Neural cell (in vitro differentiated cells): ENCODE results near the gene SLC13A3. TPM values are rescaled to one million over a fixed set of nuclear protein-coding genes. Genes with fewer than 3 reads are reported as not detected.

Source experiments
- H2AFZ ChIP-seq: fragments of 200-600, 300-800 bp; sonication (generic), shearing (Covaris generic); 2 replicates; pipeline ENCODE4 v1.6.0; 2014; ENCODE audit warnings: low read depth, mild to moderate bottlenecking, antibody characterized with exemption, low read length, moderate library complexity
- H3F3A ChIP-seq: fragments of 200-600 bp; shearing (Covaris generic); 2 replicates; pipeline ENCODE4 v1.6.1; 2016; ENCODE audit warnings: mild to moderate bottlenecking, moderate library complexity, mixed read lengths, antibody characterized with exemption, low read length; ENCODE audit not compliant: insufficient read depth, poor library complexity, severe bottlenecking
- H3K27ac ChIP-seq: fragments of 200-600, 300-800 bp; sonication (generic), shearing (Covaris generic); 2 replicates; pipeline ENCODE4 v1.5.1; 2014; ENCODE audit warnings: mild to moderate bottlenecking, low read length, moderate library complexity
- H3K27me3 ChIP-seq: fragments of 300-800, 200-600 bp; sonication (generic), shearing (Covaris generic); 2 replicates; pipeline ENCODE4 v1.6.0; 2014; ENCODE audit warnings: mild to moderate bottlenecking, low read depth, low read length, moderate library complexity; ENCODE audit not compliant: insufficient read depth
- H3K36me3 ChIP-seq: fragments of 300-800, 200-600 bp; sonication (generic), shearing (Covaris generic); 2 replicates; pipeline ENCODE4 v1.5.1; 2014; ENCODE audit warnings: mild to moderate bottlenecking, antibody characterized with exemption, low read length, moderate library complexity; ENCODE audit not compliant: insufficient read depth
- H3K4me2 ChIP-seq: fragments of 300-800, 200-600 bp; sonication (generic), shearing (Covaris generic); 2 replicates; pipeline ENCODE4 v1.6.0; 2014; ENCODE audit warnings: mild to moderate bottlenecking, low read length
- H3K4me3 ChIP-seq: fragments of 300-800, 200-600 bp; sonication (generic), shearing (Covaris generic); 2 replicates; pipeline ENCODE4 v1.5.1; 2014; ENCODE audit warnings: mild to moderate bottlenecking, low read length, moderate library complexity
- H3K79me2 ChIP-seq: fragments of 200-600 bp; shearing (Covaris generic); replicated peaks from 2 replicates; pipeline ENCODE4 v1.6.0; 2014; ENCODE audit warnings: mild to moderate bottlenecking, low read length, moderate library complexity; ENCODE audit not compliant: insufficient read depth
- H3K9ac ChIP-seq: fragments of 300-800, 200-600 bp; sonication (generic), shearing (Covaris generic); 2 replicates; pipeline ENCODE4 v1.6.1; 2016; ENCODE audit warnings: mild to moderate bottlenecking, low read length, mixed read lengths
- H3K9me2 ChIP-seq: fragments of 200-600 bp; shearing (Covaris generic); 2 replicates; pipeline ENCODE4 v1.6.1; 2016; ENCODE audit warnings: mild to moderate bottlenecking, low read length, mixed read lengths; ENCODE audit not compliant: insufficient read depth
- H3K9me3 ChIP-seq: fragments of 200-600, 300-800 bp; sonication (generic), shearing (Covaris generic); 2 replicates; pipeline ENCODE4 v1.6.1; 2016; ENCODE audit warnings: mild to moderate bottlenecking, mixed run types, low read length, moderate library complexity, mixed read lengths
- H4K20me1 ChIP-seq: fragments of 200-600 bp; shearing (Covaris generic); 2 replicates; pipeline ENCODE4 v1.6.1; 2016; ENCODE audit warnings: mild to moderate bottlenecking, mixed run types; ENCODE audit not compliant: insufficient read depth
- EP300 ChIP-seq: fragments of 450-650 bp; conservative IDR thresholded peaks from 2 replicates; pipeline ENCODE4 v1.6.1; 2014; ENCODE audit warnings: antibody characterized with exemption, mild to moderate bottlenecking, moderate library complexity; ENCODE audit not compliant: poor library complexity, severe bottlenecking
- MXI1 ChIP-seq: fragments of 450-650 bp; conservative IDR thresholded peaks from 2 replicates; pipeline ENCODE4 v1.6.1; 2014; ENCODE audit warnings: antibody characterized with exemption, mild to moderate bottlenecking; ENCODE audit not compliant: poor library complexity, severe bottlenecking
- POLR2AphosphoS5 ChIP-seq: IDR thresholded peaks from 2 replicates; pipeline ENCODE4 v1.6.1; 2012
- RAD21 ChIP-seq: fragments of 450-650 bp; conservative IDR thresholded peaks from 2 replicates; pipeline ENCODE4 v1.6.1; 2014; ENCODE audit warnings: antibody characterized with exemption, mild to moderate bottlenecking, moderate library complexity
- SMC3 ChIP-seq: fragments of 450-650 bp; conservative IDR thresholded peaks from 2 replicates; pipeline ENCODE4 v1.6.1; 2014; ENCODE audit warnings: antibody characterized with exemption, mild to moderate bottlenecking, moderate library complexity; ENCODE audit not compliant: poor library complexity
- TAF1 ChIP-seq: IDR thresholded peaks from 2 replicates; pipeline ENCODE4 v1.6.1; 2012; ENCODE audit warnings: low read depth
- polyA plus RNA-seq: library from polyadenylated mRNA; depleted of rRNA; stranded (reverse); fragments of >200 nt; gene quantifications from 2 replicates; pipeline ENCODE4 v1.2.3, GENCODE V29; 2014
- TF ChIP-seq, protein P1 (sequence below): IDR thresholded peaks from 2 replicates; pipeline ENCODE4 v1.6.1; 2012; ENCODE audit warnings: borderline replicate concordance
- TF ChIP-seq, protein P2 (sequence below): fragments of 450-650 bp; IDR thresholded peaks from 2 replicates; pipeline ENCODE4 v1.5.1; 2014; ENCODE audit warnings: antibody characterized with exemption, mild to moderate bottlenecking, moderate library complexity; ENCODE audit not compliant: poor library complexity, severe bottlenecking

SLC13A3 gene
- polyA plus RNA-seq, 1 donor from 2014 or later: 5.5 TPM

DNA sequence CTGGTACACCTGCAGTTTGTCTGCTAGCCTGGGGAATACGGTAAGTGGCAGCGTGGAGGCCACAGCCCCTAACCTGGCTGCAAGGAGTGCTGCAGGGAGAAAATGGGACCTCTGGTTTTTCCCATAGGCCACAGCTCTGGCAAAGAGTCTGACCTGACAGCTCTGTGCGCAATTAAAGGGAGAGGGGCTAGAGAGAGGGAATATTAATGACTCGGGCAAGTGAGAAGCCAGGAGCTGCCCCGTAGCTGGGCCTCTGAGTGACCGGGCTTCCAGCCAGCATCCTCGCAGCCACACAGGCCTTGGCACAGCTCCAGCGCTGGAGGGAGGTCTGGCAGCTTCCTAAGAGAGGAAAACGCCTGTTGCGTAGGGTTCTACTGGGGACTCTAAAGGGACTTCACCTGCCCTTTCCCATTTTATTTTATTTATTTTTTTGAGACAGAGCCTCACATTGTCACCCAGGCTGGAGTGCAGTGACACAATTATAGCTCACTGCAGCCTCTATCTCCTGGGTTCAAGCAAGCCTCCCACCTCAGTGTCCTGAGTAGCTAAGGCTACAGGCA lies 82.6 kb downstream of the SLC13A3 start:
- H3K79me2 ChIP-seq: no peaks in the 10 kb centered on the region
- no peaks in the 10 kb centered on the region for H3K9me3 ChIP-seq
- no peaks in the 10 kb centered on the region for H3K36me3 ChIP-seq
- no peaks in the 10 kb centered on the region for H3K27me3 ChIP-seq
- no peak overlapping the region for H3K4me3 ChIP-seq
- H3F3A ChIP-seq: no peaks in the 10 kb centered on the region
- H3K4me2 ChIP-seq: no peak overlapping the region
- no peaks in the 10 kb centered on the region for H4K20me1 ChIP-seq
- H2AFZ ChIP-seq: no peak overlapping the region
- H3K9me2 ChIP-seq: no peaks in the 10 kb centered on the region
- no peak overlapping the region for H3K9ac ChIP-seq
- TF ChIP-seq, protein P1, sequence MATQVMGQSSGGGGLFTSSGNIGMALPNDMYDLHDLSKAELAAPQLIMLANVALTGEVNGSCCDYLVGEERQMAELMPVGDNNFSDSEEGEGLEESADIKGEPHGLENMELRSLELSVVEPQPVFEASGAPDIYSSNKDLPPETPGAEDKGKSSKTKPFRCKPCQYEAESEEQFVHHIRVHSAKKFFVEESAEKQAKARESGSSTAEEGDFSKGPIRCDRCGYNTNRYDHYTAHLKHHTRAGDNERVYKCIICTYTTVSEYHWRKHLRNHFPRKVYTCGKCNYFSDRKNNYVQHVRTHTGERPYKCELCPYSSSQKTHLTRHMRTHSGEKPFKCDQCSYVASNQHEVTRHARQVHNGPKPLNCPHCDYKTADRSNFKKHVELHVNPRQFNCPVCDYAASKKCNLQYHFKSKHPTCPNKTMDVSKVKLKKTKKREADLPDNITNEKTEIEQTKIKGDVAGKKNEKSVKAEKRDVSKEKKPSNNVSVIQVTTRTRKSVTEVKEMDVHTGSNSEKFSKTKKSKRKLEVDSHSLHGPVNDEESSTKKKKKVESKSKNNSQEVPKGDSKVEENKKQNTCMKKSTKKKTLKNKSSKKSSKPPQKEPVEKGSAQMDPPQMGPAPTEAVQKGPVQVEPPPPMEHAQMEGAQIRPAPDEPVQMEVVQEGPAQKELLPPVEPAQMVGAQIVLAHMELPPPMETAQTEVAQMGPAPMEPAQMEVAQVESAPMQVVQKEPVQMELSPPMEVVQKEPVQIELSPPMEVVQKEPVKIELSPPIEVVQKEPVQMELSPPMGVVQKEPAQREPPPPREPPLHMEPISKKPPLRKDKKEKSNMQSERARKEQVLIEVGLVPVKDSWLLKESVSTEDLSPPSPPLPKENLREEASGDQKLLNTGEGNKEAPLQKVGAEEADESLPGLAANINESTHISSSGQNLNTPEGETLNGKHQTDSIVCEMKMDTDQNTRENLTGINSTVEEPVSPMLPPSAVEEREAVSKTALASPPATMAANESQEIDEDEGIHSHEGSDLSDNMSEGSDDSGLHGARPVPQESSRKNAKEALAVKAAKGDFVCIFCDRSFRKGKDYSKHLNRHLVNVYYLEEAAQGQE: no peak
- H3K27ac ChIP-seq: no peak overlapping the region

DNA sequence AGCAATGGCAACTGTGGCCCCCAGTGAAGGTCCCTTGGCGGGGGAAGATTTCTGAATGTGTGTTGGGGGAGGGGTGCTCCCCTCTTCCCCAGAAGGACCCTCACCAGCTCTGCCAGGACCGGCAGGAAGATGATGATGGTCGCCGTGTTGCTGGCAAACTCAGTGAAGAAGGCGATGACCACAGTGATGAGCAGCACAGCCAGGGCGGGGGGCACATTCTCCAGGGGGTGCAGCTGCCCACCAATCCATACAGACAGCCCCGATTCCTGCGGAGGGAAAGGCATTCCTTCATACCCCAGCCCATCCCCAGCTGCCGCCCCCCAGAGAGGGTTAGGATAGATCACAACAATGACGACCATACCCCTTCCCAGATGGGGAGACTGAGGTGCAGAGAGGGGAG lies 85.1 kb downstream of the SLC13A3 start:
- no peak overlapping the region for H2AFZ ChIP-seq
- H3K27ac ChIP-seq: no peak overlapping the region

More for the DNA sequence above, 85.1 kb downstream of the SLC13A3 start:
- Histone ChIP-seq H3K4me3 (no peak overlapping the region), H3K27me3 (no peaks in the 10 kb centered on the region), H3K9ac (no peak overlapping the region), H3K9me2 (no peaks in the 10 kb centered on the region), H3K36me3 (no peaks in the 10 kb centered on the region), H3K79me2 (no peaks in the 10 kb centered on the region), H3K4me2 (no peak overlapping the region), H4K20me1 (no peaks in the 10 kb centered on the region), H3K9me3 (no peaks in the 10 kb centered on the region), H3F3A (no peaks in the 10 kb centered on the region)
- TF ChIP-seq, protein P2, sequence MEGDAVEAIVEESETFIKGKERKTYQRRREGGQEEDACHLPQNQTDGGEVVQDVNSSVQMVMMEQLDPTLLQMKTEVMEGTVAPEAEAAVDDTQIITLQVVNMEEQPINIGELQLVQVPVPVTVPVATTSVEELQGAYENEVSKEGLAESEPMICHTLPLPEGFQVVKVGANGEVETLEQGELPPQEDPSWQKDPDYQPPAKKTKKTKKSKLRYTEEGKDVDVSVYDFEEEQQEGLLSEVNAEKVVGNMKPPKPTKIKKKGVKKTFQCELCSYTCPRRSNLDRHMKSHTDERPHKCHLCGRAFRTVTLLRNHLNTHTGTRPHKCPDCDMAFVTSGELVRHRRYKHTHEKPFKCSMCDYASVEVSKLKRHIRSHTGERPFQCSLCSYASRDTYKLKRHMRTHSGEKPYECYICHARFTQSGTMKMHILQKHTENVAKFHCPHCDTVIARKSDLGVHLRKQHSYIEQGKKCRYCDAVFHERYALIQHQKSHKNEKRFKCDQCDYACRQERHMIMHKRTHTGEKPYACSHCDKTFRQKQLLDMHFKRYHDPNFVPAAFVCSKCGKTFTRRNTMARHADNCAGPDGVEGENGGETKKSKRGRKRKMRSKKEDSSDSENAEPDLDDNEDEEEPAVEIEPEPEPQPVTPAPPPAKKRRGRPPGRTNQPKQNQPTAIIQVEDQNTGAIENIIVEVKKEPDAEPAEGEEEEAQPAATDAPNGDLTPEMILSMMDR: no peak
- TF ChIP-seq EP300 (no peak), TAF1 (no peak), SMC3 (no peak), POLR2AphosphoS5 (no peak), RAD21 (no peak), MXI1 (no peak)
- TF ChIP-seq, protein P1: no peak
